Central memory CD4-positive, alpha-beta T cell (primary cell): ENCODE results near the gene CD68.
"Not testable (repeated sequence)": the region's sequence is repeated elsewhere in the genome, so short reads cannot be mapped to it uniquely, and the experiment has no call there.

ENCODE experiments used
- DNase-seq: peaks from one replicate; pipeline ENCODE4 v3.0.0; 2022

Gene CD68

GRCh38 chr17:7580604-7581575 lies 1.5 kb downstream of the CD68 start:
- no peak for DNase-seq

DNA sequence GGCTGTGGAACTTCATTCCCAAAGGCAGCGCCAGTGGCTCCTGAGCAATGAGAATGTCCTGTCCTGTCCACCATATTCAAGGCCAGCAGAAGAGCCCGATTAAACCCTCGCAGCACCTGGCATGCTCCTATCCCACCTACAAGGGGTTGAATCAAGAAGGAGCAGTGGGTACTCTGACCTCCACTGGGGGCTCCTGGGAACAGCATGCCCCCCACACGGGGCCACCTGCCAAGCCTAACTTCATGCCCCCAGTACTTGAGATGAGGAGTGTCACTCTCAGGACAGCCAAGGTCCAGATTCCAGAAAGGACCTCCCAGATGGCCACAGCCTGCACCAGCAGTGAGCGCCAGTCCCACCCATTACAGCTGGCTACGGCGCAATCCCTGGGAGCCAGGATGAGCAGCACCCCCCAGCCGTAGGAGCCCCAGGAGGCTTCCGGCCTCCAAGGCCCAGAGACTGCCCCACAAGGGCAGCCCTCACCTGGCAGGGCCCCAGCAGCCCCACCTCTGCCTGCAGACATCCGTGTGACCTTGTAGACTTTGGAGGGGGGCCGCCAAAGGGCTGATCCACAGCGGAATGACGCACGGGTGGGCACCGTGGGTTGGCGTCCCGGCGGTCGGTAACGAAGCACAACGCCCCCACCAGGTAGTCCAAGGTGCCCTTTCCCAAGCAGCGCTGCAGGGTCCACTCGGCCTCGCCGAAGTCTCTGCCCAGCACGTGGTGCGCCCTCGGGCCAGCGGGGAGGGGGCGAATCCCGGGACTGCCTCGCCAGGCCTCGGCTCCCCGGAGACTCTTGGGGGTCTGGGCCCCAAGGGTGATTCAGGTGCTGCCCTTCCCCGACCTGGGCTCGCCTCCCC lies 3.2 kb downstream of the CD68 start:
- no peak for DNase-seq

DNA sequence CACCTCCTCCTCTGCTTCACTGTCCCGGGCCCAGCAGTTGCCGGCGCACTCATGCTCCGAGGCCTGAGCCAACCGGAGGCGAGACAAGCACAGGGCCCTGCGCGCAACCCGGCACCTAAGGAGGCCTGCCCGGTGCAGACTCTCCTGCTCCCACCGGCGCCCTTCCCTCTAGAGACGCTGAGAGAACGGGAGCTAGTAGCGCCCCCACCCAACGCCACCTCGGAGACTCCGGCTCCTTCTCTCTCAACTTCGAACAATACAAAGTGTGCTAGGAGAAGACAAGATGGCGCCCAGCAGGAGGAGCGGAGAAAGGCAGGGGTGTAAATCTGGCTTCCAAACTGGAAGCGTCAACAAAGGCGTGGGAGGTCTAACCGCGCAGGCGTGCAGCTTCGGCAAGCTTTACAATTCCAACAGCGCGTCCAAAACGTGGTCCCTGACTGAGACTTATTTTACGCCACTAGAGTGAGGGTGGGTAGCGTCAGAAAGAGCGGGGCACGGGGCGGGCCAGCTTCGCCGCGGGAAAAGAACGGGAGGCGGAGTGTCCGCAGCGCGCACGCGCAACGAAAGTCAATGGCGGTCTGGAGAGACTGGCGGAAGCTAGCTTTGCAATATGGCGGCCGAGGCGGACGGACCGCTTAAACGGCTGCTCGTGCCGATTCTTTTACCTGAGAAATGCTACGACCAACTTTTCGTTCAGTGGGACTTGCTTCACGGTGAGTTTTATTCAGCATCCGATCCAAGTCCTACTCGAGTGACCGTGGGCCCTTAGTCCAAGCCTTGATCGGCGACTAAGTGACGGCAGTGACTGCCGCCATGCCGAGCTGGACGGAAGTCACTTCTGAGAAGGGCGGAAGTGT lies 4.0 kb downstream of the CD68 start, which contains the start of gene MPDU1:
TSS of gene MPDU1 (plus strand) at position 600 of the 857 bp plus-strand sequence. CDS start at position 611, 11 bp downstream.
- DNase-seq, result peak; percentile 96

- no peak for DNase-seq
Observed at GRCh38 chr17:7586673-7587419, 7.4 kb downstream of the CD68 start.

- no peak for DNase-seq
Observed at GRCh38 chr17:7587420-7588151, 8.1 kb downstream of the CD68 start.

- no peak for DNase-seq
Observed at GRCh38 chr17:7588553-7589203, 9.2 kb downstream of the CD68 start.

- peak; percentile 51 for DNase-seq
Observed at GRCh38 chr17:7589204-7589868, 9.9 kb downstream of the CD68 start.

DNA sequence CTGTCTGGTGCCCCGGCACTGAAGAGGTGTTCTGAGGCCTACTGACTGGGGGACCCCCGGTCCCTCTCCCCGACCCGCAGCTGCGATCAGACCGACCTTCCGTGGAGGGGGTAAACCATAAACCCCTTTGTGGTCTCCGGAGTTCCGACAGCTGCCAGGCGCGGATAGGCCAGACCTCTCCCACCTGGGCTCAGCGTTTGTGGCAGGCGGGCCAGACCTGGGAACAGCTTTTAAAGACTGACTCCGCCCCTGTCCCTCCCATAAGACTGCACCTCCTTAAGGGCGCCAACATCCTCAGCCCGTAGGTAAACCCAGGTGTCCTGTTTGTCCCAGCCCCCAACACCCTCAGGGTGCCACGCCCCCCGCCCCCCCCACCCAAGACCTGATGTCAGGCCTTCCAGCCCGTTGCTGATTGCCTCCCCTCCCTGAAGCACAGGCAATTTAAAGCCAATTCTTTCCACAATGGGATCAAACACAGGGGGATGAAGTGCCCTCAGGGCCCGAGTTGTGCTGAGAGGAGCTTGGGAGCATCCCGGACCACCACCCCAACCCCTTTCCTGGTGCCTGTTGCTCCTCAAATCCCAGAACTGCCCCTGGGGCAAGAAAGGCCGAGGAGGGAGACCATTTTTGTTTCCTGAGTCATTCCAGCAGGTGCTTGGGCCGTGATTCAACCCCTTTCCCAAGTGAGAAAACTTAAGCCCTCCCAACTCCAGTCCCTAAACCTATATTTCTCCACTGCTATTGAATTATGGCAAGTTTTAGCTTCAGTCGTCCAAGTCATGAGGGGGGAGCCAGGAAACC lies 10.7 kb downstream of the CD68 start, which contains the start of gene SOX15:
TSS of gene SOX15 (minus strand) at position 204 of the 801 bp plus-strand sequence. CDS start 418 bp downstream, outside the sequence.
- DNase-seq, result no peak

DNA sequence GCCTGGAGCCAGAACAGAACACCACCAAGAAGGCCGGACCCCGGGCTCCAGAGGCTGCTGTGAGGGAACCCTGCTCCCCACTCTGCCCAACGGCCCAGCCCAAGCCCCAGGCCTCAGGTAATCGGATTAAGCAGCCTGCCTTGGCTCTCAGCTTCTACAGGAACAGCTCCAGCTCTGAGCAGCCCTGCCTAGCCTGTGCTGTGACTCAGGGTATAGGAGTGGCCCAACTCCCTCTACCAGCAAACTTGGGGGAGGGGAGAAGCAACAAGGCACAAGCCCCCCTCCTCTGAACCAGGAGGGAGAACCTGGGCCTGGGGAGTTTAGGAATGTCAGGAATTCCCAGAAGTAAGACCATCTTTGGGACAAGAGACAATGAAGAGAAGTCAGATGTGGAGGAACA lies 11.3 kb downstream of the CD68 start:
- no peak for DNase-seq

- DNase-seq, result no peak
Observed at GRCh38 chr17:7591596-7591995, 12.2 kb downstream of the CD68 start.

- DNase-seq, result no peak
Observed at GRCh38 chr17:7592422-7593021, 13.1 kb downstream of the CD68 start.

DNA sequence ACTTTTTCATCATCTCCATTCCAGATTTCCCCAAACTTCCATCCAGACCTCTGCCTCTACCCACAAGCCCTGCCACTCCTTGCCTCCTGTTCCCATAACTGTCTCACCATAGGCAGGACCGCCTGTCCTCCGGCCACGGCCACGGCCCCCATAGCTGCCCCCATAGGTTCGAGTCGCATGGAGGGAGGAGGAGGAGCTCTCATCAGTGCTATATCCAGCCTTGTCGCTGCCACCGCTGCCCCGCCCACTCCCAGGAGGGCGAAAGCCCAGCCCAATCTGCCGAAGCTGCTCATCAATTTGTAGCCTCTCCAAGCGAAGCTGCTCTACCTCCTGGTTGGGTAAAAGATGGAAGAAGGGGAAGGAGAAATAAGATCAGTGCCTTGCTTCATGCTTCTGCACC lies 13.9 kb downstream of the CD68 start:
- no peak for DNase-seq

GRCh38 chr17:7597561-7597960 lies 18.1 kb downstream of the CD68 start:
- DNase-seq, result not testable (repeated sequence)

DNA sequence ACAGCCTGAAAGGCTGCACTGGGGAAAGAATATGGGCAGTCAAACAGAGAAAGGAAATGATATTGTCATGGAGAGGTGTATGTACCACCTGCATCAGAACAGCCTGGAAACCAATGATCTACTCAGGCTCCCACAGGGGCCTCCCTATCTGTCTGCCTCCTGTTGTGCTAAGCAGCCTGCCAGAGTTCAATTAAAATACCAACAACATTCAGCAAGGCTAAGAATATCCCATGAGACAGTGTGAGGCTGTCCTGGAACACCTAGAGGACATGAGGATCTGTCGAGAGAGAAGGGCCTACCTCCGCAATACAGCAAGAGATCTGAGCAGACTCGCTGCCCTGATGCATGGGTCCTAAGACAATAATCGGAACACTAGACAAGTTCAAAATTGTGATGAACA lies 26.8 kb downstream of the CD68 start:
- no peak for DNase-seq

GRCh38 chr17:7610641-7611040 lies 31.2 kb downstream of the CD68 start:
- DNase-seq, result no peak

DNA sequence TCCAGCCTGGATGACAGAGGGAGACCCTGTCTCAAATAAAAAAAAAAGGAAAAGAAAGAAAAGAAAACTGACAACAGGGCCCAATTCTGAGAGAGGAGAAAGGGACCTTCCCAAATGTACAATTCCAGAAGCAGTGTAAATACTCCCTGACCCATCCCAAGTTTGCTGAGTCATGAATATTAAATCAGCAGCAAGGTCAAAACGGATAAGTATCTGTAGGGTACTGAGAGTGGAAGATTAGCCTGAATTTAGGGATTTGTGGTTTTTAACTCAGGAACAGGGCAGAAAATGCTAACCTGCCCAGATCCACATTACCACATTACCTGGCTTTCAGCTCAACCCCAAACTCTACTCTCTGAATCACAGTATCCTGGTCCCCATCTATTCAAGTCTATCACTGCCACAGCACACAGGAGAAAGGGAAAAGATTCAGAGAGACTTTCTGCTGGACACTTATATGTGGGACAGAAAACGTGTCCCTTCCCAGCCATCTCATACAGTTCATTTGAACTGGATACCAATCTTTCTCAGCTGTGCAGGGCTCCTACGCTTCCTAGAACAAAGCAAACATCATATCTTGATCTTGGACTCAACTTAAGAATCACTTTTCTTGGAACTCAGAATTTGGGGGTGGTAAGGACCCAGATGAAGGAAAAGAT lies 32.3 kb downstream of the CD68 start:
- DNase-seq, result no peak

GRCh38 chr17:7612294-7612640 lies 32.8 kb downstream of the CD68 start:
- no peak for DNase-seq
